Large intestine (tissue), 3 donors: ENCODE results near the gene RNF17. TPM values are rescaled to one million over a fixed set of nuclear protein-coding genes. Genes with fewer than 3 reads are reported as not detected.
A peak's percentile ranks its signal among the peaks of the same experiment; 100 is the strongest.
"Not testable (repeated sequence)": the region's sequence is repeated elsewhere in the genome, so short reads cannot be mapped to it uniquely, and the experiment has no call there.

Source experiments
- DNase-seq, 2 donors: peaks; one replicate each; pipeline versions ENCODE4 v3.0.0 to v3.0.0-alpha.2; 2013
- H3K27ac ChIP-seq: one replicate; pipeline ENCODE4 v1.5.1; 2013; ENCODE audit warnings: low read length
- H3K27me3 ChIP-seq: 2 replicates; pipeline ENCODE4 v1.6.1; 2013; ENCODE audit warnings: low read length; ENCODE audit not compliant: control insufficient read depth, insufficient read depth
- H3K36me3 ChIP-seq: 2 replicates; pipeline ENCODE4 v1.6.1; 2013; ENCODE audit warnings: low read length; ENCODE audit not compliant: control insufficient read depth, insufficient read depth
- H3K4me1 ChIP-seq: one replicate; pipeline ENCODE4 v1.6.1; 2013; ENCODE audit warnings: low read length; ENCODE audit not compliant: control insufficient read depth, insufficient read depth
- H3K4me3 ChIP-seq: one replicate; pipeline ENCODE4 v1.5.1; 2013; ENCODE audit warnings: low read length
- H3K9me3 ChIP-seq: one replicate; pipeline ENCODE4 v1.6.1; 2013; ENCODE audit warnings: mild to moderate bottlenecking, low read depth, low read length, moderate library complexity; ENCODE audit not compliant: control insufficient read depth
- WGBS: methylation state at CpG from one replicate; pipeline ENCODE4 v1.1.5; 2013; ENCODE audit warnings: low lambda C conversion rate; ENCODE audit not compliant: insufficient coverage; 5-methylcytosine and 5-hydroxymethylcytosine counted together
- polyA plus RNA-seq: library from polyadenylated mRNA; unstranded; fragments of 120-200 nt; gene quantifications from one replicate; pipeline ENCODE4 v1.2.1, GENCODE V29; 2013

The RNF17 gene
- polyA plus RNA-seq, 1 donor, result not detected

DNA sequence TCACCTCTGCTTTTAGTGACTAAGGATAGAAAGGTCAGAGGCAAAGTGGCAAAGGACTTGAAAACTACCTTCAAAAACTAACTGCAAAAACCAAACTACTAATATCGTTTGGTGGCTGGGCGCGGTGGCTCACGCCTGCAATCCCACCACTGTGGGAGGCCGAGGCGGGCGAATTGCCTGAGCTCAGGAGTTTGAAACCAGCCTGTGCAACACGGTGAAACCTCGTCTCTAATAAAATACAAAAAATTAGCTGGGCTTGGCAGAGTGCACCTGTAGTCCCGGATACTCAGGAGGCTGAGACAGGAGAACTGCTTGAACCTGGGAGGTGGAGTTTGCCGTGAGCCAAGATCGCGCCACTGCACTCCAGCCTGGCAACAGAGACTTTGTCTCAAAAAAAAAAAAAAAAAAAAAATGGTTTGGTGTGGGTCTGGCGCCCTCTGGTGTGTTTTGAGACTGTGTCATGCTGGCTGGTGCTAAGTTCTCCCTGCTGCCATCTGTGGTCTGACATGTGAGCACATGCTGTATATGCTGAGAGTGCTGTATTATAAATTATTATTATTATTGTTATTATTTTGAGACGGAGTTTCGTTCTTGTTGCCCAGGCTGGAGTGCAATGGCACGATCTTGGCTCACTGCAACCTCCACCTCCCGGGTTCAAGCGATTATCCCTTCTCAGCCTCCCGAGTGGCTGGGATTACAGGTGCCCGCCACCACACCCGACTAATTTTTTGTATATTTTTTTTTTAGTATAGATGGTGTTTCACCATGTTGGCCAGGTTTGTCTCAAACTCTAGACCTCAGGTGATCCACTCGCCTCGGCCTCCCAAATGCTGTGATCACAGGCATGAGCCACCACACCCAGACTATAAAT lies 36.0 kb upstream of the RNF17 start:
- no peaks in the 10 kb centered on the region for H3K4me1 ChIP-seq
- no CpG with 5 or more reads among the region's 24 CpGs for WGBS
- DNase-seq, result peak; percentile 50 to 68

DNA sequence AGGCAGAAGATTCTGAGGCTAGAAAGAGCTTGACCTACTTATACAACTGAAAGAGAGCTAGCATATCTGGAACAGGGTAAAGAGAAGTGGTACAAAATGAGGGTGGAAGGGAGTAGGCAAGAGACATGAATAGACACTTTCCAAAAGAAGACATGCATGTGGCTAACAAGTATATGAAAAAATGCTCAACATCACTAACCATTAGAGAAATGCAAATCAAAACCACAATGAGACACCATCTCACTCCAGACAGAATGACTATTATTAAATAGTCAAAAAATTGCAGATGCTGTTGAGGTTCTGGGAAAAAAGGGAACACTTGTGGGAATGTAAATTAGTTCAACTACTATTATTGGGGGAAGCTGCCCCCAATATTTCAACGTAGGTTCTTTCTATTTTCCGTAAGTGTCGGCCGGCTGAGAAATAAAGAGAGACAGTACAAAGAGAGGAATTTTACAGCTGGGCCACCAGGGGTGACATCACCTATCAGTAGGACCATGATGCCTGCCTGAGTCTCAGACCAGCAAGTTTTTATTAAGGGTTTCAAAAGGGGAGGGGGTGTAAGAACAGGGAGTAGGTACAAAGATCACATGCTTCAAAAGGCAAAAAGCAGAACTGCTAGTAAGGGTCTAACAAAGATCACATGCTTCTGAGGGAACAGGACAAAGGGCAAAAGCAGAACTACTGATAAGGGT lies 32.9 kb upstream of the RNF17 start:
- not testable (repeated sequence) for H3K4me3 ChIP-seq, H3K36me3 ChIP-seq, H3K4me1 ChIP-seq, H3K27ac ChIP-seq, H3K9me3 ChIP-seq, H3K27me3 ChIP-seq, DNase-seq
- WGBS, result no CpG with 5 or more reads among the region's 4 CpGs

More for the DNA sequence above, 36.0 kb upstream of the RNF17 start:
- no peaks in the 10 kb centered on the region for H3K27me3 ChIP-seq
- no peaks in the 10 kb centered on the region for H3K36me3 ChIP-seq
- no peak overlapping the region for H3K27ac ChIP-seq
- H3K9me3 ChIP-seq, result peaks cover 2% of the 10 kb centered on the region
- H3K4me3 ChIP-seq, result no peak overlapping the region

DNA sequence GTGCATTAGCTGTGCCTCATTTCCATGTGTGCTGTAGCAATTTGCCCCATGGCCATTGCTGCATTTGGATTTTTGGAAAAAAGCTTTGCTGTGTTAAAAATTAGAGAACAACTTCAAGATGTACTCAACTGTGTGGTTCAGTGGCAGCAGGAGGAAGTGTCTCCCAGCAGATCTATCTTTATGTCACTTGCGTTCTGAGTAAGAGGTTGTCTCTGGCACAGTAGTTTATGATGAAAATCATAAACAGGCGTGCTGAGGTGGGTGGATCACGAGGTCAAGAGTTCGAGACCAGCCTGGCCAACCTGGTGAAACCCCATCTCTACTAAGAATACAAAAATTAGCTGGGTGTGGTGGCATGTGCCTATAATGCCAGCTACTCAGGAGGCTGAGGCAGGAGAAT lies 29.0 kb upstream of the RNF17 start:
- Histone ChIP-seq H3K4me3 (no peak overlapping the region), H3K27ac (no peak overlapping the region), H3K27me3 (no peaks in the 10 kb centered on the region), H3K9me3 (no peaks in the 10 kb centered on the region), H3K4me1 (no peaks in the 10 kb centered on the region), H3K36me3 (no peaks in the 10 kb centered on the region)
- no CpG with 5 or more reads among the region's 4 CpGs for WGBS
- no peak for DNase-seq

DNA sequence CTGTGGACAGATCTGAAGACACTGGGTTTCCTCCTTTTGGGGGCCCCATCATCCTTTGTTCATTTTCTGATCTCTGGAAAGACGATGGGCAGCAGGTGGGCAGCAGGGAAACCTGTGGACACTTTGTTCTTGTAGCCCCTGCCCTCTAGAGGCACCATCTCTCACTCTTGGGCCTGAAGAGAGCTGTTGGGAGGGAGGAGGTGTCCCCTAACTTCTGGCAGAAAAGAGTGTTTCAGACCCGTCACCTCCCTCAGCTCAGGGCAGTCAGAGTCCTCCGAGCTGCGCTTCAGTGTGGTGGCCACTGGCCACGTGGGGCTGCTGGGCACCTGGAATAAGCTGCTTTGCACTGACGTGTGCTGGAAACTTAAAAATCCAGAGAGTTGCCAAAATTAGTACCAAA lies 26.9 kb upstream of the RNF17 start:
- Histone ChIP-seq H3K4me1 (no peaks in the 10 kb centered on the region), H3K4me3 (no peak overlapping the region), H3K36me3 (no peaks in the 10 kb centered on the region), H3K9me3 (no peaks in the 10 kb centered on the region), H3K27me3 (no peaks in the 10 kb centered on the region), H3K27ac (no peak overlapping the region)
- no peak for DNase-seq
- WGBS, result no CpG with 5 or more reads among the region's 6 CpGs

DNA sequence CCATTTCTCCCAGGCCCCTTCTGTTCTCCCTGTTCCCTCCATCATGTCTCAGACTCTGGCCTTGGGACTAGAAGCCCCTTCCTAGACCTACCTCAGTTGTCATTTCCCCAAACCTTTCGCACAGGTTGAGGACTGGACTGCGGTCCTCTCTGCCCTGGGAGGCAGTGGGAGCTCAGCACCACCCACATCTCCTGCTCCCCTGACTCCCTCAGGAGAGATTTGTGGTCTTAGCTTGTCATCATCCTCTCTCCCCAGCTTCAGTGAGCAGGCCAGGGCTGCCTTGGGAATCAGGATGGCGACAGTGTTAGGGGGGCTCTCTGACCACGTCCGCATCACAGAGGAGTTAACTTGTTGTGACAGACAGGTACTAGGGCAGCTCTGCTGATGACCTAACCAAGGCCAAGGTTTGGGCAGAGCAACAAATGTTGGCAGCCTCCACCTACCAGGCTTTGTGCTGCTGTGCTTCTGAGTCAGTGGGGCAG lies 25.6 kb upstream of the RNF17 start:
- Histone ChIP-seq H3K27ac (no peak overlapping the region), H3K36me3 (no peaks in the 10 kb centered on the region), H3K4me1 (no peaks in the 10 kb centered on the region), H3K27me3 (no peaks in the 10 kb centered on the region), H3K9me3 (no peaks in the 10 kb centered on the region), H3K4me3 (no peak overlapping the region)
- DNase-seq, result no peak
- WGBS, result no CpG with 5 or more reads among the region's 5 CpGs

DNA sequence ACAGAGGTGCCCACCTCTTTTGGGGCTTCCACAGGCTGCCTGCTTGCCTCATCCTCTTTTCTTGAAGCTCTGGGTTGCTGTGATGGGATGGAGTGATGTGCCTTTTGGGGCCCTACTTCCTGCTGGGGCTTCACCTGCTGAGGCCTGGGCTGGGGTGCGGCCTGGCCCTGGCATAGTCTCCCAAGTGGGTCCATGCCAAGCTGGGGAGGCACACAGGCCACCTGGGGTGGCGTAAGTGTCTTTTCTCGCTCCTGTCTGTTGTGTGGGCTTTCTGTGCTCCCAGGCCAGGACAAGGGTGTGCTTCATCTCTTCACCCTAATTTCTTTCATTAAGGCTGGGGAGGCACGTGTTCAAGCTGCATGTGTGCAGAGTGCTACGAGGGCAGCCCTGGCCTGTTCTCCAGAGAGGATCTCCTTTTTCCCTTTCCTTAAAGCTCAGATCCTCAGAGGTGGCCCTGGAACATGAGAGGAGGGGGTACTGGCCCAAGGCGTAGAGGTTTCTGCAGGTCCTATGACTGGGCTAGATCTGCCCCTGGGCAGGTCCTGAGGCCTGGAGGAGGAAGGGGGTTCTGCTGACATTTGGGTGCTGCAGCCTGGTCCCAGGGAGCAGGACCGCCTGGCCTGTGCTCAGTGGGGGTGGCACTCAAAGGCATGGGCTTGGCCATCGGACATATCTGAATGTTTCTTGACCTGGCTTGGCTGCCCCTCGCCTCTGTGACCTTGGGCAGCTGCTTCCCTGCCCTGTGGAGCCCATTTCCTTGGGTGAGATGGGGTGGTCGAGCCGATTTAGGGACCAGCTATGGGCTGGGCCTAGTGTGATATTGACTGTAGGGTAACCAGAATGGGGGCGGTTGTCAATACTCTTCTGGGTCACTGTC lies 23.7 kb upstream of the RNF17 start:
- Histone ChIP-seq H3K27ac (no peak overlapping the region), H3K4me3 (no peak overlapping the region), H3K9me3 (no peaks in the 10 kb centered on the region), H3K36me3 (no peaks in the 10 kb centered on the region), H3K27me3 (peaks cover 12% of the 10 kb centered on the region), H3K4me1 (no peaks in the 10 kb centered on the region)
- WGBS, result no CpG with 5 or more reads among the region's 12 CpGs
- no peak for DNase-seq

DNA sequence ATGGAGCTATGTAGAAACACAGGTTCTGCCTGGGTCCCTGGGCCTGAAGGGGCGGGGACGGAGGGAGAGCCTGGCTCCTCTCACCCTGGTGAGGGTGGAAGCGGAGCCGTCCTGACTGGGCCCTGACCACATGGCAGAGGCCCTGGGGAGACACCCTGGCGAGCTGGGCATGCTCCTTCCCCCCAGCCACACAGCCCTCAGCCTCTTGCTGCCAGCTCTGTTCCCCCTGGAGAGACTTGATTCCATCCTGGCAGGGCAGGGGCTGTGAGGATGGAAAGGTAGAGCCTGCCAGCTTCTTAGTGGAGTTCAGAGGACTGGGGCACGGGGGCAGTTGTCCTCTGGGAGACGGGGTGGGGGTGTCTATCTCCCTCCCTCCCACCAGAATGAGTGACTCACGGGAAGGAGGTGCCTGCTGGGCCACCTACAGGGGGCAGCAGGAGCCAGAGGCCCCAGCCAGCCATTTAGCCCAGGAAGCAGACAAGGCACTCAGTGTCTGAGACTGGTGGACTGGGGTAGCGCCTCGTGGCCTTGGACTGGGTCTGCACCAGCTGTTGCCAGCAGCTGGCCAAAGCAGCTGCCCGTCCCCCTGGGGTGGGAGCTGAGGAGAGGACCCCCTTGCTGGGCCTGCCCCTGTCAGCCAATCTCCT lies 22.8 kb upstream of the RNF17 start:
- no peak overlapping the region for H3K27ac ChIP-seq
- no peaks in the 10 kb centered on the region for H3K4me1 ChIP-seq
- H3K36me3 ChIP-seq, result no peaks in the 10 kb centered on the region
- no peak for DNase-seq
- no peaks in the 10 kb centered on the region for H3K9me3 ChIP-seq
- peaks cover 20% of the 10 kb centered on the region for H3K27me3 ChIP-seq
- no peak overlapping the region for H3K4me3 ChIP-seq
- WGBS, result no CpG with 5 or more reads among the region's 11 CpGs

DNA sequence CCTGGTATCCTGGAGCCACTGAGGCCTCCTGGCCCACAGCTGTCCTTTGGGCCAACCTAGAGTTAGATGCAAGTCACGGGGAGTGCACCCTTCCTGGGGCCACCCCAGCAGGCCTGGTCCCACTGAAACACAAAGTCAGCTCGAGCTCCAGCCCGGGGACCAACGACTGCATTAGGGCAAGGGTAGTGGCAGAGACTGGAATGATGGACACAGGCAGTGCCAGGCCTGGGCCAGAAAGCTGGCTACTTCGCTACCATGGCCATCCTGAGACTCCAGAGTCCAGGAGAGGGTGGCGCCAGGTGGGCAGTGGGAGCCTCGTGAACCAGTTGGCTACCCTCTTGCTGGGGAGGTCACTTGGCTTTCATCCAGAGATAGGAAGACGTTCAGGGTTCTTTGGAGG lies 22.2 kb upstream of the RNF17 start:
- WGBS, result no CpG with 5 or more reads among the region's 8 CpGs
- no peaks in the 10 kb centered on the region for H3K36me3 ChIP-seq
- no peak overlapping the region for H3K27ac ChIP-seq
- DNase-seq, result no peak
- H3K4me1 ChIP-seq, result no peaks in the 10 kb centered on the region
- no peaks in the 10 kb centered on the region for H3K9me3 ChIP-seq
- no peak overlapping the region for H3K4me3 ChIP-seq
- H3K27me3 ChIP-seq, result peaks cover 26% of the 10 kb centered on the region

DNA sequence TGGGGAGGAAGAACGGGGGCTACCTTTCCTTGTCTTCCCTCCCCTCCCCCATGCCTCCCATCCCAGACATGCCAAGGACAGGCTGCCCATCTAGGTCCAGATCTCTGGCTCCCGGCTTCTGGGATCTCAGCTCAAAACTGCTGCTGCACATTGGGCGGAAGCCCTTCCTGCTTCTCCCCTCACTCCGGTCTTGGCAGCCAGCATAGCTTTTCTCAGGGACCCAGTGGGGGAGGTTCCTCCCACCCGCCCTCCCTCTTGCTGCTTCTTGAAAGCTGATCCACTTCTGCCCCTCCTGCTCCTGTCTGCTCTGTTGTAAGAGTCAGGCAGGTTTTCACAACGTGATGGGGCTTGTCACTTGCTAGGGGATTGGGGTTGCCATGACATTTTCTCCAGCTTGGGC lies 21.7 kb upstream of the RNF17 start:
- peaks cover 31% of the 10 kb centered on the region for H3K27me3 ChIP-seq
- WGBS, result no CpG with 5 or more reads among the region's 6 CpGs
- DNase-seq, result no peak

DNA sequence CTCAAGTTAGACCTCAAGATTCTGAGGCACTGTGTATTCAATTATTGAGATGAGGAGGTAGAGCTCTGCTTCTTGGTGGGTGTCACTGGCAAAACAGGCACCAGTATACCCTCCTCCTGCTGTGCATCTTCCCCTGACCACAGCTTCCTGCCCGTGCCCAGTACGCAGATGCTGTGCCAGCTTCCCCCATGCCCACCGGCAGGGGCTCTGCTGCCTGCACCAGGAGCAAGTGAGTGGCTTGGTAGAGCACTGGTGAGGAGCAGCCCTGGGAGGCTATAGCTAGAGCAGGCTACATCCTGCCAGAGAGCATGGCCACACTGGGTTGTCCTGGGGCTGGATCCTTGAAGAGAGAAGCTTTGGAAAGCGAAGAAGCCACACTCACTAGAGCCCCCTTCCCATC lies 21.0 kb upstream of the RNF17 start:
- no peaks in the 10 kb centered on the region for H3K9me3 ChIP-seq
- H3K27me3 ChIP-seq, result peaks cover 38% of the 10 kb centered on the region
- no peak overlapping the region for H3K27ac ChIP-seq
- H3K4me3 ChIP-seq, result no peak overlapping the region
- DNase-seq, result no peak
- no CpG with 5 or more reads among the region's 4 CpGs for WGBS
- peaks cover 2% of the 10 kb centered on the region for H3K4me1 ChIP-seq
- no peaks in the 10 kb centered on the region for H3K36me3 ChIP-seq

More for the DNA sequence above, 21.7 kb upstream of the RNF17 start:
- no peak overlapping the region for H3K4me3 ChIP-seq
- H3K27ac ChIP-seq, result no peak overlapping the region
- no peaks in the 10 kb centered on the region for H3K4me1 ChIP-seq
- H3K36me3 ChIP-seq, result no peaks in the 10 kb centered on the region
- H3K9me3 ChIP-seq, result no peaks in the 10 kb centered on the region
